MM.1S (cell line): ENCODE data around the gene MUSK.

Source experiments
- DNase-seq: peaks from one replicate; pipeline ENCODE4 v3.0.0-alpha.2; 2015
- H2AFZ ChIP-seq: fragments of 300-600 bp; sonication (generic); 2 replicates; pipeline ENCODE4 v1.6.0; 2016; ENCODE audit warnings: antibody characterized with exemption, low read length
- H3F3A ChIP-seq: fragments of 300-600 bp; sonication (generic); 2 replicates; pipeline ENCODE4 v1.6.1; 2016; ENCODE audit warnings: mild to moderate bottlenecking, antibody characterized with exemption, low read length, moderate library complexity, mixed read lengths; ENCODE audit not compliant: insufficient read depth
- H3K27ac ChIP-seq: fragments of 300-600 bp; sonication (generic); 2 replicates; pipeline ENCODE4 v1.5.1; 2016; ENCODE audit warnings: mild to moderate bottlenecking, low read length
- H3K27me3 ChIP-seq: fragments of 300-600 bp; sonication (generic); replicated peaks from 2 replicates; pipeline ENCODE4 v1.6.0; 2016; ENCODE audit warnings: low read length; ENCODE audit not compliant: insufficient read depth
- H3K36me3 ChIP-seq: fragments of 300-600 bp; sonication (generic); replicated peaks from 2 replicates; pipeline ENCODE4 v1.6.1; 2016; ENCODE audit warnings: mild to moderate bottlenecking, low read length, mixed read lengths; ENCODE audit not compliant: insufficient read depth
- H3K4me1 ChIP-seq: fragments of 300-600 bp; sonication (generic); 2 replicates; pipeline ENCODE4 v1.6.1; 2016; ENCODE audit warnings: low read length, mixed read lengths
- H3K4me2 ChIP-seq: fragments of 300-600 bp; sonication (generic); 2 replicates; pipeline ENCODE4 v1.6.0; 2016; ENCODE audit warnings: low read depth, low read length
- H3K4me3 ChIP-seq: fragments of 300-600 bp; sonication (generic); 2 replicates; pipeline ENCODE4 v1.5.1; 2016; ENCODE audit warnings: low read length, mixed read lengths
- H3K79me2 ChIP-seq: fragments of 300-600 bp; sonication (generic); 2 replicates; pipeline ENCODE4 v1.6.1; 2016; ENCODE audit warnings: mixed run types, low read length, mixed read lengths
- H3K9ac ChIP-seq: fragments of 300-600 bp; sonication (generic); 2 replicates; pipeline ENCODE4 v1.6.1; 2016; ENCODE audit warnings: low read length, mixed read lengths
- H3K9me2 ChIP-seq: fragments of 300-600 bp; sonication (generic); replicated peaks from 2 replicates; pipeline ENCODE4 v1.6.1; 2016; ENCODE audit warnings: mild to moderate bottlenecking, low read length, mixed read lengths; ENCODE audit not compliant: insufficient read depth
- H3K9me3 ChIP-seq: fragments of 300-600 bp; sonication (generic); replicated peaks from 2 replicates; pipeline ENCODE4 v1.6.1; 2016; ENCODE audit warnings: mild to moderate bottlenecking, low read length, mixed read lengths; ENCODE audit not compliant: insufficient read depth
- H4K20me1 ChIP-seq: fragments of 300-600 bp; sonication (generic); 2 replicates; pipeline ENCODE4 v1.6.1; 2016; ENCODE audit warnings: mild to moderate bottlenecking, low read length, moderate library complexity, mixed read lengths; ENCODE audit not compliant: insufficient read depth
- CTCF ChIP-seq: fragments of 300-600 bp; sonication (generic); IDR thresholded peaks from 2 replicates; pipeline ENCODE4 v1.5.1; 2016; ENCODE audit warnings: antibody characterized with exemption, low read length, mixed read lengths
- EZH2 ChIP-seq: fragments of 300-600 bp; sonication (generic); optimal IDR thresholded peaks from 2 replicates; pipeline ENCODE3; 2017; ENCODE audit warnings: low read depth, mild to moderate bottlenecking, antibody characterized with exemption, low read length, mixed read lengths
- EZH2phosphoT487 ChIP-seq: fragments of 300-600 bp; sonication (generic); IDR thresholded peaks from 2 replicates; pipeline ENCODE4 v1.6.1; 2018; ENCODE audit warnings: antibody characterized with exemption, low read length

The MUSK gene

GRCh38 chr9:110810262-110810976, 141.8 kb downstream of the MUSK start:
- no peaks in the 10 kb centered on the region for H3K36me3 ChIP-seq
- H3K4me3 ChIP-seq, result no peak overlapping the region
- no peaks in the 10 kb centered on the region for H4K20me1 ChIP-seq
- H3K79me2 ChIP-seq, result no peaks in the 10 kb centered on the region
- H2AFZ ChIP-seq, result no peak overlapping the region
- peaks cover 35% of the 10 kb centered on the region for H3K27me3 ChIP-seq
- TF ChIP-seq CTCF (no peak), EZH2phosphoT487 (no peak), EZH2 (no peak)
- no peaks in the 10 kb centered on the region for H3K9me3 ChIP-seq
- peaks cover 22% of the 10 kb centered on the region for H3K4me1 ChIP-seq
- H3K9me2 ChIP-seq, result no peaks in the 10 kb centered on the region
- DNase-seq, result no peak
- no peak overlapping the region for H3K4me2 ChIP-seq
- H3K27ac ChIP-seq, result no peak overlapping the region
- no peak overlapping the region for H3K9ac ChIP-seq
- peaks cover 18% of the 10 kb centered on the region for H3F3A ChIP-seq

DNA sequence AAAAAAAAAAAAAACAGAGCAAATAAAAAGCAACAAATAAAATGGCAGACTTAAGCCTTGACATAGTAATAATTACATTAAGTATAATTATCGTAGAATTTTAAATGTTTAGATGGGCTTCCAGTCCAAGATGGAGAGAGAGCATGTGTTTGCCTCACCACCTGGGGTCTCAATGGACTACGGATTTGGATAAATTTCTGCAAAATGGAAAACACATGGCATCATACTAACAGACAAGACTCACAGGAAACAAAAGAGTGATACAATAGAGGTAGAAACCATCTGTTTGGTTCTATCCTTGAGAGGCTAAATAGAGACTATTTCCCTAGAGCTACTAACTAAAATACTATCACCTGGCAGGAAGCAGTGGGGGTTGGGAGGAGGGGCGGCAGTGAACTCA, 144.3 kb downstream of the MUSK start:
- Histone ChIP-seq H3K79me2 (no peaks in the 10 kb centered on the region), H3K27ac (no peak overlapping the region), H4K20me1 (no peaks in the 10 kb centered on the region), H3K4me2 (no peak overlapping the region), H3K4me1 (peaks cover 16% of the 10 kb centered on the region), H3K4me3 (no peak overlapping the region), H3F3A (peaks cover 18% of the 10 kb centered on the region), H3K9me2 (no peaks in the 10 kb centered on the region), H3K9me3 (no peaks in the 10 kb centered on the region), H3K9ac (no peak overlapping the region), H3K36me3 (no peaks in the 10 kb centered on the region), H2AFZ (no peak overlapping the region), H3K27me3 (peaks cover 21% of the 10 kb centered on the region)
- TF ChIP-seq CTCF, result no peak
- TF ChIP-seq EZH2, result no peak
- no peak for TF ChIP-seq EZH2phosphoT487
- DNase-seq, result no peak

DNA sequence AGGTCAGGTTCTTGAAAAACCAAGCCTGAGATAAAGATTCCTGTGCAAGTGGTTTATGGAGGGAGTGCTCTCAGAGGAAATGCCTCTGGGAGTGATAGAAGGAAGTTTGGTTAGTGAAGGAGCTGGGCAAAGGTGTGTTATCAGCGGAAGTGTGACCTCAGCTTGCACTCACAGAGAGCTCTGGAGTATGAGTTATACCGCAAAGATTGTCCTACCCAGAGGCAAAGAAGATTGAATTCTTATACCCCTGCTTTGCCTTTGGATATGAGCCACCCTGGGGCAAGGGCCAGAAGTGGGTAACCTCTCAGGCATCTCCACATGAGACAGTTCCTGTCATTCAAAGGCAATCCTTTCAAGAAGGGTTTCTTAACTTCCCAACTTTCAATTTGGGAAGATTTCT, 145.6 kb downstream of the MUSK start:
- H3K27ac ChIP-seq, result no peak overlapping the region
- TF ChIP-seq EZH2, result no peak
- no peak for TF ChIP-seq CTCF
- TF ChIP-seq EZH2phosphoT487, result no peak
- peaks cover 7% of the 10 kb centered on the region for H3K4me1 ChIP-seq
- H3K36me3 ChIP-seq, result no peaks in the 10 kb centered on the region
- no peaks in the 10 kb centered on the region for H3K9me2 ChIP-seq
- H3K4me3 ChIP-seq, result no peak overlapping the region
- no peak overlapping the region for H3K4me2 ChIP-seq
- no peak overlapping the region for H3K9ac ChIP-seq
- H3K27me3 ChIP-seq, result peaks cover 20% of the 10 kb centered on the region
- no peaks in the 10 kb centered on the region for H3K79me2 ChIP-seq
- no peak for DNase-seq
- H4K20me1 ChIP-seq, result no peaks in the 10 kb centered on the region
- H3F3A ChIP-seq, result peaks cover 8% of the 10 kb centered on the region
- no peaks in the 10 kb centered on the region for H3K9me3 ChIP-seq
- no peak overlapping the region for H2AFZ ChIP-seq
